ENCODE results near the gene PDE6C.

Gene PDE6C

GRCh38 chr10:93612311-93612710 lies at the start of gene PDE6C:
Gene PDE6C, plus strand, starts transcription at chr10:93612537. Its CDS starts 189 bp downstream, at chr10:93612726.
- DNase-seq (ENCODE audit: low read depth in 2 of 2), result no peak

- no peak for DNase-seq (ENCODE audit: low read depth in 2 of 2)
Observed at GRCh38 chr10:93565446-93565845, 46.9 kb upstream of the PDE6C start.

- no peak for DNase-seq (ENCODE audit: low read depth in 2 of 2)
Observed at GRCh38 chr10:93566435-93567276, 45.7 kb upstream of the PDE6C start, which contains the start of gene FFAR4. Gene FFAR4, plus strand, starts transcription at chr10:93566665. Its CDS starts 56 bp downstream, at chr10:93566721.

- no peak for DNase-seq (ENCODE audit: low read depth in 2 of 2)
Observed at GRCh38 chr10:93567277-93568104, 44.8 kb upstream of the PDE6C start.

GRCh38 chr10:93568105-93568390 lies 44.3 kb upstream of the PDE6C start:
- no peak for DNase-seq (ENCODE audit: low read depth in 2 of 2)

GRCh38 chr10:93570383-93570782 lies 42.0 kb upstream of the PDE6C start:
- DNase-seq (ENCODE audit: low read depth in 2 of 2), result no peak

- DNase-seq (ENCODE audit: low read depth in 2 of 2), result no peak
Observed at GRCh38 chr10:93572606-93573005, 39.7 kb upstream of the PDE6C start.

GRCh38 chr10:93573051-93573909 lies 39.1 kb upstream of the PDE6C start:
- no peak for DNase-seq (ENCODE audit: low read depth in 2 of 2)

GRCh38 chr10:93573924-93574323 lies 38.4 kb upstream of the PDE6C start:
- no peak for DNase-seq (ENCODE audit: low read depth in 2 of 2)

GRCh38 chr10:93576888-93577287 lies 35.4 kb upstream of the PDE6C start:
- DNase-seq (ENCODE audit: low read depth in 2 of 2), result no peak

GRCh38 chr10:93577565-93577964 lies 34.8 kb upstream of the PDE6C start:
- no peak for DNase-seq (ENCODE audit: low read depth in 2 of 2)

GRCh38 chr10:93579089-93579488 lies 33.2 kb upstream of the PDE6C start:
- DNase-seq (ENCODE audit: low read depth in 2 of 2), result no peak

- no peak for DNase-seq (ENCODE audit: low read depth in 2 of 2)
Observed at GRCh38 chr10:93579985-93580711, 32.2 kb upstream of the PDE6C start.

- no peak for DNase-seq (ENCODE audit: low read depth in 2 of 2)
Observed at GRCh38 chr10:93580828-93581227, 31.5 kb upstream of the PDE6C start.

GRCh38 chr10:93584445-93584844 lies 27.9 kb upstream of the PDE6C start:
- DNase-seq (ENCODE audit: low read depth in 2 of 2), result no peak

- DNase-seq (ENCODE audit: low read depth in 2 of 2), result no peak
Observed at GRCh38 chr10:93589648-93590562, 22.4 kb upstream of the PDE6C start.

GRCh38 chr10:93590638-93591037 lies 21.7 kb upstream of the PDE6C start:
- no peak for DNase-seq (ENCODE audit: low read depth in 2 of 2)

GRCh38 chr10:93591065-93591808 lies 21.1 kb upstream of the PDE6C start:
- no peak for DNase-seq (ENCODE audit: low read depth in 2 of 2)

GRCh38 chr10:93593254-93593653 lies 19.1 kb upstream of the PDE6C start:
- DNase-seq (ENCODE audit: low read depth in 2 of 2), result no peak

- DNase-seq (ENCODE audit: low read depth in 2 of 2), result no peak
Observed at GRCh38 chr10:93593749-93594148, 18.6 kb upstream of the PDE6C start.
